ENCODE data around the gene ILDR2. TPM values are rescaled to one million over a fixed set of nuclear protein-coding genes. Genes with fewer than 3 reads are reported as not detected.

Gene ILDR2
- total and polyA plus RNA-seq, 2 experiments from 2014 or later = not detected

GRCh38 chr1:166905900-166906299 is 69.4 kb downstream of the ILDR2 start:
- H3K4me1 ChIP-seq (ENCODE audit: insufficient read depth) = peaks cover 6% of the 10 kb centered on the region; the same call in 1 of the 2 replicates
- H3K9ac ChIP-seq = no peak overlapping the region
- H3K4me3 ChIP-seq = no peak overlapping the region
- no peaks in the 10 kb centered on the region for H3K9me3 ChIP-seq (ENCODE audit: low read depth)
- H3K9me2 ChIP-seq (ENCODE audit: insufficient read depth) = no peaks in the 10 kb centered on the region
- H3K4me2 ChIP-seq (ENCODE audit: unreplicated experiment) = no peak overlapping the region
- 0 out of 2 replicates have a peak, but pooled peaks cover 7% of the 10 kb centered on the region for H3F3A ChIP-seq (ENCODE audit: insufficient read depth)
- WGBS, 2 experiments (ENCODE audit: low coverage in 1 of 2, low lambda C conversion rate in 2 of 2, missing lambda C conversion rate in 2 of 2) = 45 to 47% methylated on average over 3 of the region's 3 CpGs
- in situ Hi-C loops (cut with MboI) = no loop called here
- H2AFZ ChIP-seq = no peak overlapping the region
- no peaks in the 10 kb centered on the region for H4K20me1 ChIP-seq (ENCODE audit: insufficient read depth)
- no peaks in the 10 kb centered on the region for H3K27me3 ChIP-seq (replicated peaks; ENCODE audit: insufficient read depth)
- peak; percentile 46 for DNase-seq
- no peak overlapping the region for H3K27ac ChIP-seq
- no peaks in the 10 kb centered on the region for H3K36me3 ChIP-seq (ENCODE audit: low read depth)
- H3K79me2 ChIP-seq (ENCODE audit: insufficient read depth) = no peaks in the 10 kb centered on the region
- TF ChIP-seq EZH2 (IDR thresholded peaks at IDR 0.05; ENCODE audit: insufficient read depth, poor library complexity, severe bottlenecking) (no peak), EZH2phosphoT487 (IDR thresholded peaks at IDR 0.05; ENCODE audit: insufficient read depth, low read depth) (no peak)

- no peak for TF ChIP-seq EZH2 (IDR thresholded peaks at IDR 0.05; ENCODE audit: insufficient read depth, poor library complexity, severe bottlenecking)
- no peak for TF ChIP-seq EZH2phosphoT487 (IDR thresholded peaks at IDR 0.05; ENCODE audit: insufficient read depth, low read depth)
- Histone ChIP-seq H3K27me3 (replicated peaks; ENCODE audit: insufficient read depth) (no peaks in the 10 kb centered on the region), H3K9me3 (ENCODE audit: low read depth) (no peaks in the 10 kb centered on the region), H3K4me3 (no peak overlapping the region), H4K20me1 (ENCODE audit: insufficient read depth) (no peaks in the 10 kb centered on the region), H3K4me2 (ENCODE audit: unreplicated experiment) (no peak overlapping the region), H3K79me2 (ENCODE audit: insufficient read depth) (no peaks in the 10 kb centered on the region), H3F3A (ENCODE audit: insufficient read depth) (0 out of 2 replicates have a peak, but pooled peaks cover 7% of the 10 kb centered on the region), H2AFZ (no peak overlapping the region), H3K36me3 (ENCODE audit: low read depth) (no peaks in the 10 kb centered on the region), H3K9me2 (ENCODE audit: insufficient read depth) (no peaks in the 10 kb centered on the region), H3K9ac (no peak overlapping the region), H3K4me1 (ENCODE audit: insufficient read depth) (peaks cover 6% of the 10 kb centered on the region; the same call in 1 of the 2 replicates), H3K27ac (no peak overlapping the region)
- in situ Hi-C loops (cut with MboI) = no loop called here
- 13 to 14% methylated on average over 2 of the region's 2 CpGs for WGBS, 2 experiments (ENCODE audit: low coverage in 1 of 2, low lambda C conversion rate in 2 of 2, missing lambda C conversion rate in 2 of 2)
- peak; percentile 17 for DNase-seq
Measured at GRCh38 chr1:166905136-166905535, 70.2 kb downstream of the ILDR2 start.

GRCh38 chr1:166903232-166903631 is 72.1 kb downstream of the ILDR2 start:
- no peaks in the 10 kb centered on the region for H4K20me1 ChIP-seq (ENCODE audit: insufficient read depth)
- H2AFZ ChIP-seq = no peak overlapping the region
- no peaks in the 10 kb centered on the region for H3K9me3 ChIP-seq (ENCODE audit: low read depth)
- no peaks in the 10 kb centered on the region for H3K79me2 ChIP-seq (ENCODE audit: insufficient read depth)
- no peak overlapping the region for H3K9ac ChIP-seq
- no peak overlapping the region for H3K27ac ChIP-seq
- 0 out of 2 replicates have a peak, but pooled peaks cover 7% of the 10 kb centered on the region for H3F3A ChIP-seq (ENCODE audit: insufficient read depth)
- DNase-seq = no peak
- H3K36me3 ChIP-seq (ENCODE audit: low read depth) = no peaks in the 10 kb centered on the region
- H3K27me3 ChIP-seq (replicated peaks; ENCODE audit: insufficient read depth) = no peaks in the 10 kb centered on the region
- TF ChIP-seq EZH2phosphoT487 (IDR thresholded peaks at IDR 0.05; ENCODE audit: insufficient read depth, low read depth) (no peak), EZH2 (IDR thresholded peaks at IDR 0.05; ENCODE audit: insufficient read depth, poor library complexity, severe bottlenecking) (no peak)
- in situ Hi-C loops (cut with MboI) = no loop called here
- no peak overlapping the region for H3K4me3 ChIP-seq
- H3K4me2 ChIP-seq (ENCODE audit: unreplicated experiment) = no peak overlapping the region
- no peaks in the 10 kb centered on the region for H3K9me2 ChIP-seq (ENCODE audit: insufficient read depth)
- 50 to 60% methylated on average over 1 of the region's 1 CpG for WGBS, 2 experiments (ENCODE audit: low coverage in 1 of 2, low lambda C conversion rate in 2 of 2, missing lambda C conversion rate in 2 of 2)
- H3K4me1 ChIP-seq (ENCODE audit: insufficient read depth) = peaks cover 6% of the 10 kb centered on the region; the same call in 1 of the 2 replicates

DNA sequence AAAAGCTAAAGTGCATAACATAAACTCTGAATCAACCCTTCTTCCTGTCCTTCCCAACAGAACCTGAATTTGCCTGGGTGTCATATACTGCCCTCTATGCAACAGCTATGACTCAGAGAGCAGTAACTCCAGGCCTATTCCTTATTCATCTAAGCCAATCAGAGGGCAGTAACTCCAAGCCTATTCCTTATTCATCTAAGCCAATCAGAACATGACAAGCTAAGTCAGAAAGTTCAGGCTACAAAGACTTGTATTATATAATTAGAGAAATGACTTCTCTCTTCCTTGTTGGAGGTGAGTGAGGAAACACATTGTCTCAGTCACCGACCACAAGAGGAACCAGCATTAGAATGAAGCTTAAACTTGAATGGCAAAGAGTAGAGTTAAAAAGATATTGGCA is 73.1 kb downstream of the ILDR2 start:
- no peak overlapping the region for H3K9ac ChIP-seq
- H3K4me3 ChIP-seq = no peak overlapping the region
- in situ Hi-C loops (cut with MboI) = no loop called here
- TF ChIP-seq EZH2 (IDR thresholded peaks at IDR 0.05; ENCODE audit: insufficient read depth, poor library complexity, severe bottlenecking) (no peak), EZH2phosphoT487 (IDR thresholded peaks at IDR 0.05; ENCODE audit: insufficient read depth, low read depth) (no peak)
- 0 out of 2 replicates have a peak, but pooled peaks cover 7% of the 10 kb centered on the region for H3F3A ChIP-seq (ENCODE audit: insufficient read depth)
- H3K9me3 ChIP-seq (ENCODE audit: low read depth) = no peaks in the 10 kb centered on the region
- no peak overlapping the region for H3K27ac ChIP-seq
- H3K4me2 ChIP-seq (ENCODE audit: unreplicated experiment) = no peak overlapping the region
- peaks cover 6% of the 10 kb centered on the region; the same call in 1 of the 2 replicates for H3K4me1 ChIP-seq (ENCODE audit: insufficient read depth)
- WGBS, 2 experiments (ENCODE audit: low coverage in 1 of 2, low lambda C conversion rate in 2 of 2, missing lambda C conversion rate in 2 of 2) = 72 to 79% methylated on average over 1 of the region's 1 CpG
- DNase-seq = peak; percentile 49
- no peaks in the 10 kb centered on the region for H3K36me3 ChIP-seq (ENCODE audit: low read depth)
- no peaks in the 10 kb centered on the region for H3K27me3 ChIP-seq (replicated peaks; ENCODE audit: insufficient read depth)
- H3K9me2 ChIP-seq (ENCODE audit: insufficient read depth) = no peaks in the 10 kb centered on the region
- no peaks in the 10 kb centered on the region for H4K20me1 ChIP-seq (ENCODE audit: insufficient read depth)
- no peak overlapping the region for H2AFZ ChIP-seq
- no peaks in the 10 kb centered on the region for H3K79me2 ChIP-seq (ENCODE audit: insufficient read depth)

Measured in GM23248 (cell line).